GM19193 (cell line): ENCODE data around the gene NEK6.
A peak's percentile ranks its signal among the peaks of the same experiment; 100 is the strongest.

Source experiments
- POLR2A ChIP-seq: IDR thresholded peaks from 4 replicates; pipeline ENCODE4 v1.6.1; 2011; ENCODE audit not compliant: insufficient read depth, insufficient read length; ENCODE audit errors: extremely low read depth

The NEK6 gene

GRCh38 chr9:124218987-124219461 is 38.7 kb upstream of the NEK6 start:
- peak; percentile 15 for TF ChIP-seq POLR2A

GRCh38 chr9:124220946-124221451 is 36.8 kb upstream of the NEK6 start:
- no peak for TF ChIP-seq POLR2A

GRCh38 chr9:124221676-124222075 is 36.1 kb upstream of the NEK6 start:
- TF ChIP-seq POLR2A: no peak

- no peak for TF ChIP-seq POLR2A
Measured at GRCh38 chr9:124222109-124222508, 35.6 kb upstream of the NEK6 start.

GRCh38 chr9:124222918-124223720 is 34.6 kb upstream of the NEK6 start:
- TF ChIP-seq POLR2A: no peak

- no peak for TF ChIP-seq POLR2A
Measured at GRCh38 chr9:124225945-124226344, 31.8 kb upstream of the NEK6 start.

GRCh38 chr9:124228516-124228915 is 29.2 kb upstream of the NEK6 start:
- TF ChIP-seq POLR2A: no peak

GRCh38 chr9:124231095-124231737 is 26.5 kb upstream of the NEK6 start:
- no peak for TF ChIP-seq POLR2A

DNA sequence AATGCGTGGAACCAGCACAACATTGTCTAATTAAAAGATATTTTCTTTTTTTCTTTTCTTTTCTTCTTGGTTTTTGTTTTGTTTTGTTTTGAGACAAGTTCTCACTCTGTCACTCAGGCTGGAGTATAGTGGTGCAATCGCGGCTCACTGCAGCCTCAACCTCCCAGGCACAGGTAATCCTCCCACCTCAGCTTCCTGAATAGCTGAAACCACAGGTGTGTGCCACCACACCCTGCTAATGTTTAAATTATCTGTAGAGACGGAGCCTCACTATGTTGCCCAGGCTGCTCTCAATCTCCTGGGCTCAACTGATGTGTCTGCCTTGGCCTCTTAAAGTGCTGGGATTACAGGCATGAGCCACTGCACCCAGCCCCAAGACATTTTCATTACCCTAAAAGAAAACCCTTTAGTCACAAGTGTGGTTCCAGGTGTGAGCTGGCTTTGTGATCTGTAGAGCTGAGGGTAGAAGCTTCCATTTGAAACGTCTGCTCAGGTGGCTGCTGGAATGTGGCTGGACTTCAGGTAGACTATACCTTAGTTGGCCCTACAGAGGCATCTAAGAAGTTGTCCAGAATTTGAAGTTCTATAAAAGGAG is 19.1 kb upstream of the NEK6 start:
- no peak for TF ChIP-seq POLR2A

GRCh38 chr9:124239249-124240073 is 18.3 kb upstream of the NEK6 start:
- peak; percentile 32 for TF ChIP-seq POLR2A

DNA sequence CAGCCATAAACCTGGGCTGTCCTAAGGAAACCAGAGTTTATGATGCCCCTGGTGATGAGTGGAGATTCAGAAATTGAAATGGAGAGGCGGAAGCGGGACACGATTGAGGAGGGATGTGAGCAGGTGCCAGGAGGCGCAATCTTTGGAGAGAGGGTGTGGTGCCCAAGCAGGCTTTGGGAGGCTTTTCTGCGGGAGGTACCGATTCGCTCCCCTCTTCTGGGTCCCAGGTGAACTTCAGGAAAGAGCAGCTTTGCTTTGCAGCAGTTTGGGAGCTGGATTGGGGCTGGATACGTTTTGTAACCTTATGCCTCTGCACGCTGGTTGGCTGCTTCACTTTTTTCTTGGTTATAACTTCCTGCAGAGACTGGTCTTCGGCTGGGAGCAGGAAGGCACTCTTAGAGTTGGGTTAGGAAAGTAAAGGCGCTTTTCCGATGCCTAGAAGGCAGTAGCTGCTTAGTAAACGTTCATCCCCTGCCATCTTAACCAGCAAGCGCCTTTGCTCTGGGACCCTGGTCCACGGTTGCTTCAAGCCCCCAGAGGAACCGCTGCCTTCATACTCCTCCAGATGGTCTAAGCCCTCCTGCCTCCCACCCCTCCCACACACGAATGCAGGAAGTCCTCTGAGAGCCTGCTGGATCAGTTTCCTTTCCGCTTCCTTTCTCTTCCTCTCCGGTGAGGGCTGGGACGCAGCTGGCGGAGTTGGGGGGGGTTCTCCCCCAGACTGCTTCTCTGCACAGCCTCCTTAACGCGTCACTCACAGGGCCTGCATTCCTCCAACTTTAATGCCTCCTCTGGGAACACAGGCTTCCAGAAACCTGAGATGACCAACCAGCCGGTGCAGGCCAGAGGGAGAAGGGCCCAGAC is 15.2 kb upstream of the NEK6 start:
- TF ChIP-seq POLR2A: no peak

- TF ChIP-seq POLR2A: no peak
Measured at GRCh38 chr9:124248066-124248465, 9.7 kb upstream of the NEK6 start.

- no peak for TF ChIP-seq POLR2A
Measured at GRCh38 chr9:124248960-124249359, 8.8 kb upstream of the NEK6 start.

GRCh38 chr9:124251204-124251603 is 6.5 kb upstream of the NEK6 start:
- no peak for TF ChIP-seq POLR2A
